VCaP (cell line): ENCODE measurements around the gene TP53TG5.

ENCODE experiments used
- H3K27ac ChIP-seq: fragments of 450-650 bp; 2 replicates; pipeline ENCODE4 v1.5.1; 2017
- TF ChIP-seq, protein P1 (sequence below): fragments of 450-650 bp; conservative IDR thresholded peaks from 2 replicates; pipeline ENCODE4 v1.5.1; 2017; ENCODE audit warnings: mild to moderate bottlenecking, moderate library complexity

The TP53TG5 gene

GRCh38 chr20:45347936-45348778, 30.0 kb downstream of the TP53TG5 start, which contains the start of gene SDC4:
SDC4 (minus strand) TSS chr20:45348424; CDS start chr20:45348384, 40 bp downstream.
- H3K27ac ChIP-seq, result peak within 1 kb of the TSS; percentile 92
- TF ChIP-seq, protein P1, sequence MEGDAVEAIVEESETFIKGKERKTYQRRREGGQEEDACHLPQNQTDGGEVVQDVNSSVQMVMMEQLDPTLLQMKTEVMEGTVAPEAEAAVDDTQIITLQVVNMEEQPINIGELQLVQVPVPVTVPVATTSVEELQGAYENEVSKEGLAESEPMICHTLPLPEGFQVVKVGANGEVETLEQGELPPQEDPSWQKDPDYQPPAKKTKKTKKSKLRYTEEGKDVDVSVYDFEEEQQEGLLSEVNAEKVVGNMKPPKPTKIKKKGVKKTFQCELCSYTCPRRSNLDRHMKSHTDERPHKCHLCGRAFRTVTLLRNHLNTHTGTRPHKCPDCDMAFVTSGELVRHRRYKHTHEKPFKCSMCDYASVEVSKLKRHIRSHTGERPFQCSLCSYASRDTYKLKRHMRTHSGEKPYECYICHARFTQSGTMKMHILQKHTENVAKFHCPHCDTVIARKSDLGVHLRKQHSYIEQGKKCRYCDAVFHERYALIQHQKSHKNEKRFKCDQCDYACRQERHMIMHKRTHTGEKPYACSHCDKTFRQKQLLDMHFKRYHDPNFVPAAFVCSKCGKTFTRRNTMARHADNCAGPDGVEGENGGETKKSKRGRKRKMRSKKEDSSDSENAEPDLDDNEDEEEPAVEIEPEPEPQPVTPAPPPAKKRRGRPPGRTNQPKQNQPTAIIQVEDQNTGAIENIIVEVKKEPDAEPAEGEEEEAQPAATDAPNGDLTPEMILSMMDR, result no peak

- TF ChIP-seq, protein P1, result no peak
- H3K27ac ChIP-seq, result peak overlapping the region; percentile 92
These were observed 30.7 kb downstream of the TP53TG5 start for GRCh38 chr20:45347297-45347935.

GRCh38 chr20:45346851-45347250, 31.3 kb downstream of the TP53TG5 start:
- TF ChIP-seq, protein P1, result no peak
- peak overlapping the region; percentile 92 for H3K27ac ChIP-seq

DNA sequence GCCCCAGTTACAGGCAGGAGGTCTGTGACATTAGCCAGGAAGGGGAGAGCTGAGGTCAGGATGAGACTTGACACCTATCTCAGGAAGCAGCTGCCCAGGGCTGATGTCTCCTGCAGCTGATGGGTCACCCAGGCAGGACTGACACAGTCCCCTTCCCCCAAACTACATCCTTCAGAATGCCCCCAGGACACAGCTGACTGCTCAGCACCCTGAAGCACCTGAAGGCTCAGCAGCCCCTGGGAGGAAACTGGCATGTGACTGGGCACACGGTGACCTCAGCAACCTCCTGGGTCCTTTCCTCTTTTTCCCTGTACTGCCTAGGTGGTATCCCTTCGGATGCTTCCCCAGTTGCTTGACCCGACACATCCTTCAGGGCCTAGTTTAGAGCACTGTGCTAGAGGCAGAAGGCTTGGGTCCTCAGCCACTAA, 31.8 kb downstream of the TP53TG5 start:
- TF ChIP-seq, protein P1, result no peak
- peak overlapping the region; percentile 92 for H3K27ac ChIP-seq

DNA sequence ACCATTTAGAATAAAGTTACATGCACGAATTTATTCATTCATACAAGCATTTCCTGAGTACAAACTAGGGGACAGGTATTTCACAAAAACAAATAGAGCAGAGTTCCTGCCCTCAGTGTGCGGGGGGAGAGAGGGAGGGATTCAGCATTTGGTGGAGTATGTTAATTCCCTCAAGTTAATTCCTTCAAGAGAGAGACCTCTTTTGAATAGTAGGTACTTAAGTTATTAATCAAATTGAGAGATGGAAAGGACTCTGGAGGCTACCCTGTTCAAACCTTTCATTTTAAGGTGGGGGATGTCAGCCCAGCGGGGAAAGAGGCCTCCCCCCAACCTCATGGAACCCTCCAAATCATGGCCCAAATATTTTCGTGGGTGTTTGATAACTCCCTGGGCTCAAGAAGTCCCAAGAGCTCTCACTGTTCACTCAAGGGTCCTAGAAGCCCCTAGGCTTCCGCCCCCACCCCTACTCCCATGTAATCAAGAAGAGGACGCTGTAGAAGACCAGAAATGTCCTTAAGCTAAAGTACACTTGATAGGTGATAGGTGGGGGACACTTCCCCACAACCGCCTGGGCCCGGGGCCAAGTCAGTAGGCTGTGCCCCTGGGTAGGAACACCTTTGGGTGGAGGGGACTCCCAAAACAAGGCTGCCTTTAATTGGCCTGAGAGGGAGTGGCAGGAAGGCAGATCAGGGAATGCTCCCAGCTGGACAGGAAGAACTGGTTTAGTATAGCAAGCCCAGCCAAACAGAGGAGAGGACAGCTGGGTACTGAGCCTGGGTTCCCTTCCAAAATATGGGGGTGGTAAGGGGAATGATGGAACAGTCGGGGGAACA, 32.8 kb downstream of the TP53TG5 start:
- TF ChIP-seq, protein P1, result no peak
- H3K27ac ChIP-seq, result peak overlapping the region; percentile 92

GRCh38 chr20:45344168-45344860, 33.8 kb downstream of the TP53TG5 start:
- peak overlapping the region; percentile 92 for H3K27ac ChIP-seq

More at GRCh38 chr20:45344168-45344860, 33.8 kb downstream of the TP53TG5 start:
- TF ChIP-seq, protein P1, result no peak
